ENCODE results near the gene UTS2R.

DNA sequence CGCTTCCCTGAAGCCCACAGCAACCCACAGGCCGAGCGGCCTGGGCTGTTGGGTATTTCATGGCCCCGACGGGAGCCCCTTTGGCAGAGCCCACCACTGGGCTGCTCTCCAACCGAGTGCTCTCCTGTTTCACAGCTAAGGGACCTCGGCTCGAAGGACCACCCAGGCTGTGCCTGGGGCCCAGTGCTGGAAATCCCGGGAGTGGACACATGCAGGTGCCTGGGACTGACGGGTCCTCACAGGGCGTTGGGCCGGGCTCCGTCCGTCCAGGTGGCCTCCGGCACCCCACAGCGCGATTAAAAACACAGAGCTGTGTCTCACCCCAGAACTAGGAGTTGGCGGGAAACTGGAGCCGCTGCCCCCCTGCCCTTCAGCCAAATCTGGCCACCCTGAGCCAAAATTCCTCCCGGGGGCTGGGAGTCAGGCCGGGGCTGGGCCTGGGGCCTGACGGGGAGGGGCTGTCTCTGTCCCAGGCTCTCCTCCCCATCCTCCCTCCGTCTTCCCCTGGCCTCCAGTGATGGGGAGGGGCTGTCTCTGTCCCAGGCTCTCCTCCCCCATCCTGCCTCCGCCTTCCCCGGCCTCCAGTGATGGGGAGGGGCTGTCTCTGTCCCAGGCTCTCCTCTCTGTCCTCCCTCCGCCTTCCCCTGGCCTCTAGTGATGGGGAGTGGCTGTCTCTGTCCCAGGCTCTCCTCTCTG lies 14.1 kb downstream of the UTS2R start:
- TF ChIP-seq, protein P1, sequence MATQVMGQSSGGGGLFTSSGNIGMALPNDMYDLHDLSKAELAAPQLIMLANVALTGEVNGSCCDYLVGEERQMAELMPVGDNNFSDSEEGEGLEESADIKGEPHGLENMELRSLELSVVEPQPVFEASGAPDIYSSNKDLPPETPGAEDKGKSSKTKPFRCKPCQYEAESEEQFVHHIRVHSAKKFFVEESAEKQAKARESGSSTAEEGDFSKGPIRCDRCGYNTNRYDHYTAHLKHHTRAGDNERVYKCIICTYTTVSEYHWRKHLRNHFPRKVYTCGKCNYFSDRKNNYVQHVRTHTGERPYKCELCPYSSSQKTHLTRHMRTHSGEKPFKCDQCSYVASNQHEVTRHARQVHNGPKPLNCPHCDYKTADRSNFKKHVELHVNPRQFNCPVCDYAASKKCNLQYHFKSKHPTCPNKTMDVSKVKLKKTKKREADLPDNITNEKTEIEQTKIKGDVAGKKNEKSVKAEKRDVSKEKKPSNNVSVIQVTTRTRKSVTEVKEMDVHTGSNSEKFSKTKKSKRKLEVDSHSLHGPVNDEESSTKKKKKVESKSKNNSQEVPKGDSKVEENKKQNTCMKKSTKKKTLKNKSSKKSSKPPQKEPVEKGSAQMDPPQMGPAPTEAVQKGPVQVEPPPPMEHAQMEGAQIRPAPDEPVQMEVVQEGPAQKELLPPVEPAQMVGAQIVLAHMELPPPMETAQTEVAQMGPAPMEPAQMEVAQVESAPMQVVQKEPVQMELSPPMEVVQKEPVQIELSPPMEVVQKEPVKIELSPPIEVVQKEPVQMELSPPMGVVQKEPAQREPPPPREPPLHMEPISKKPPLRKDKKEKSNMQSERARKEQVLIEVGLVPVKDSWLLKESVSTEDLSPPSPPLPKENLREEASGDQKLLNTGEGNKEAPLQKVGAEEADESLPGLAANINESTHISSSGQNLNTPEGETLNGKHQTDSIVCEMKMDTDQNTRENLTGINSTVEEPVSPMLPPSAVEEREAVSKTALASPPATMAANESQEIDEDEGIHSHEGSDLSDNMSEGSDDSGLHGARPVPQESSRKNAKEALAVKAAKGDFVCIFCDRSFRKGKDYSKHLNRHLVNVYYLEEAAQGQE (IDR thresholded peaks at IDR 0.05; ENCODE audit: low read depth, low read length) = no peak
- no peak for TF ChIP-seq SMC3 (IDR thresholded peaks at IDR 0.05; ENCODE audit: low read depth, low read length)
- TF ChIP-seq EP300 (IDR thresholded peaks at IDR 0.05; ENCODE audit: borderline replicate concordance in 1 of 2, low read depth in 1 of 2, low read length in 1 of 2) = no peak
- TF ChIP-seq, protein P2, sequence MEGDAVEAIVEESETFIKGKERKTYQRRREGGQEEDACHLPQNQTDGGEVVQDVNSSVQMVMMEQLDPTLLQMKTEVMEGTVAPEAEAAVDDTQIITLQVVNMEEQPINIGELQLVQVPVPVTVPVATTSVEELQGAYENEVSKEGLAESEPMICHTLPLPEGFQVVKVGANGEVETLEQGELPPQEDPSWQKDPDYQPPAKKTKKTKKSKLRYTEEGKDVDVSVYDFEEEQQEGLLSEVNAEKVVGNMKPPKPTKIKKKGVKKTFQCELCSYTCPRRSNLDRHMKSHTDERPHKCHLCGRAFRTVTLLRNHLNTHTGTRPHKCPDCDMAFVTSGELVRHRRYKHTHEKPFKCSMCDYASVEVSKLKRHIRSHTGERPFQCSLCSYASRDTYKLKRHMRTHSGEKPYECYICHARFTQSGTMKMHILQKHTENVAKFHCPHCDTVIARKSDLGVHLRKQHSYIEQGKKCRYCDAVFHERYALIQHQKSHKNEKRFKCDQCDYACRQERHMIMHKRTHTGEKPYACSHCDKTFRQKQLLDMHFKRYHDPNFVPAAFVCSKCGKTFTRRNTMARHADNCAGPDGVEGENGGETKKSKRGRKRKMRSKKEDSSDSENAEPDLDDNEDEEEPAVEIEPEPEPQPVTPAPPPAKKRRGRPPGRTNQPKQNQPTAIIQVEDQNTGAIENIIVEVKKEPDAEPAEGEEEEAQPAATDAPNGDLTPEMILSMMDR (IDR thresholded peaks at IDR 0.05) = no peak
- TF ChIP-seq POLR2AphosphoS5 (IDR thresholded peaks at IDR 0.05; ENCODE audit: low read depth, low read length) = no peak
